Measurements from ENCODE around the gene FXYD5. TPM values are rescaled to one million over a fixed set of nuclear protein-coding genes. Genes with fewer than 3 reads are reported as not detected.

The FXYD5 gene
- total and polyA plus RNA-seq, 10 of the 15 experiments (the other 5 are each of a cell fraction or from before 2014, with no cell fraction given), result 30.0 to 159 (median 93.9) TPM

GRCh38 chr19:35179830-35180229 is 25.3 kb downstream of the FXYD5 start:
- Histone ChIP-seq H3K27ac (ENCODE audit: control insufficient read depth, insufficient read depth) (no peak overlapping the region), H3K9me3 (replicated peaks; ENCODE audit: control insufficient read depth, insufficient read depth, low read length) (peaks cover 7% of the 10 kb centered on the region), H3K79me2 (ENCODE audit: control insufficient read depth, insufficient read depth, low read length) (no peaks in the 10 kb centered on the region), H3K36me3 (ENCODE audit: control insufficient read depth in 2 of 2, insufficient read depth in 2 of 2, low read length in 1 of 2) (no peaks in the 10 kb centered on the region), H2AFZ (ENCODE audit: control insufficient read depth, low read depth, low read length) (no peak overlapping the region), H3K4me3 (no peak overlapping the region), H3K27me3 (replicated peaks in 1 of 2; ENCODE audit: control insufficient read depth in 2 of 2, insufficient read depth in 2 of 2, low read length in 1 of 2) (no peaks in the 10 kb centered on the region), H3K9ac (ENCODE audit: control insufficient read depth, insufficient read depth, low read length) (no peak overlapping the region), H4K20me1 (ENCODE audit: control insufficient read depth, insufficient read depth) (no peaks in the 10 kb centered on the region), H3K4me2 (ENCODE audit: control insufficient read depth, insufficient read depth) (no peak overlapping the region), H3K4me1 (ENCODE audit: control insufficient read depth, insufficient read depth, low read length) (no peaks in the 10 kb centered on the region)
- no TSS peak for BruUV-seq (replicated peaks)
- RAD21 ChIA-PET (ENCODE audit: unreplicated experiment), result no interaction called here
- CTCF ChIA-PET, result interaction anchor here (0.7 to 1.4 kb wide), 4 partner anchors 14 to 391 kb away, joined by 3 to 4 read pairs (median 3); no protein-coding TSS in a partner anchor
- no peak for DNase-seq (ENCODE audit: low read depth, low spot score)
- POLR2A ChIA-PET, result interaction anchor here (0.7 kb wide), 1 partner anchor 11 kb away, joined by 3 read pairs; no protein-coding TSS in a partner anchor
- SMC1A ChIA-PET (ENCODE audit: uncharacterized antibody, unreplicated experiment), result interaction anchor here (0.6 to 1.0 kb wide), 2 partner anchors 10 to 20 kb away, joined by 3 to 4 read pairs; no protein-coding TSS in a partner anchor
- intact Hi-C loops (cut with micrococcal nuclease; ENCODE audit: unreplicated experiment) (no loop called here), in situ Hi-C loops (cut with MboI) (no loop called here)
- no peak for TF ChIP-seq JUNB (IDR thresholded peaks at IDR 0.05)
- TF ChIP-seq MTA2 (IDR thresholded peaks at IDR 0.05; ENCODE audit: low read depth), result no peak
- TF ChIP-seq ZNF274 (IDR thresholded peaks at IDR 0.05; ENCODE audit: insufficient read depth, insufficient read length), result no peak
- no peak for TF ChIP-seq HDAC6 (IDR thresholded peaks at IDR 0.05; ENCODE audit: unreplicated experiment)
- TF ChIP-seq MEF2B (IDR thresholded peaks at IDR 0.05; ENCODE audit: partially characterized antibody, poor library complexity, severe bottlenecking), result no peak
- no peak for TF ChIP-seq IRF5 (IDR thresholded peaks at IDR 0.05; ENCODE audit: borderline replicate concordance)
- TF ChIP-seq MXI1 (IDR thresholded peaks at IDR 0.05; ENCODE audit: low read depth, low read length), result no peak
- no peak for TF ChIP-seq PKNOX1 (IDR thresholded peaks at IDR 0.05)
- no peak for TF ChIP-seq ZNF384 (IDR thresholded peaks at IDR 0.05; ENCODE audit: borderline replicate concordance, low read depth, low read length)
- no peak for TF ChIP-seq LARP7 (IDR thresholded peaks at IDR 0.05)
- no peak for TF ChIP-seq RCOR1 (conservative IDR thresholded peaks at IDR 0.05; ENCODE audit: low read depth, low read length)
- no peak for TF ChIP-seq FOS (IDR thresholded peaks at IDR 0.05; ENCODE audit: borderline replicate concordance, extremely low read depth, insufficient read length)
- no peak for TF ChIP-seq ZZZ3 (IDR thresholded peaks at IDR 0.05; ENCODE audit: control insufficient read depth, insufficient read length, low read depth)
- TF ChIP-seq MLLT1 (IDR thresholded peaks at IDR 0.05), result no peak
- WGBS (ENCODE audit: insufficient coverage, insufficient replicate concordance, low lambda C conversion rate, missing lambda C conversion rate), result 49% methylated on average over 3 of the region's 3 CpGs
- no peak for ATAC-seq
- no peak for FAIRE-seq

Data from GM12878 (cell line).